ENCODE measurements around the gene SHKBP1.

The SHKBP1 gene

DNA sequence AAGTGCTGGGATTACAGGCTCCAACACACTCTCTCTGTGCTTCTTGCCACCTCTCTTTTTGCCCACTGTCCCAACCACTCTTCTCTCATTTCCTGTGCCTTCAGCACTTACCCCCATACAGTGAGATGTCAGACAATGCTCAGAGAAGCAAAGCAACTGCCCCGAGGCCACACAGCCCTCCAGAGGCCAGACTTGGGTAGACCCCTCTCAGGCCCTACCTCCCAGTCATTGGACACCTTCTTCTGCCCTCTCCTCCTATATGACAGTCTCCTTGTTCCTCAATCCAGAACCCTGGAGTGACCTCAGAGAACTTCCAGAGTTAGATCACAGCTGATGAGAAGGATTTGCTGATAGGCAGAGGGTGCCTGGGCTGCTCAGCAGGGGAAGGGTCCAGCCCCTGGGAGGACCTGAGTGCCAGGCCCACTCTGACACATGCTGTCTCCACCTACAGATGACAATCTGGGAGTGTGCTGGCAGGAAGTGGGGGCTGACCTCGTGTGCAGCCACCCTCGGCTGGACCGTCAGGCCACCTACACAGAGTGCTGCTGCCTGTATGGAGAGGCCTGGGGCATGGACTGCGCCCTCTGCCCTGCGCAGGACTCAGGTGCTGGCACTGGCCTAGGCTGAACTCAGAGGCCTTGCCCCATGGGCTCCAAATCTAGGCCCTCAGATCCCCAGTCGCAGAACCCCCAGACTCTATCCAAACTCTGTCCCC, 48.9 kb downstream of the SHKBP1 start:
- H3K9ac ChIP-seq: peak overlapping the region in 5 of 11 experiments; percentile 0 to 62 (median 19); a peak in 5 of 22 replicates
- H3K9me3 ChIP-seq (replicated peaks in 1 of 11): no peaks in the 10 kb centered on the region
- H3K4me3 ChIP-seq: no peak overlapping the region
- peaks cover 0 to 9% (median 4%) of the 10 kb centered on the region in 10 experiments; a peak in 9 of 20 replicates for H3K4me1 ChIP-seq
- peak overlapping the region in 2 of 11 experiments; percentile 0 to 2; a peak in 1 of 22 replicates for H3K27ac ChIP-seq
- peaks cover 0 to 16% (median 0%) of the 10 kb centered on the region in 11 experiments; a peak in 2 of 22 replicates for H4K20me1 ChIP-seq
- peaks cover 63 to 97% (median 92%) of the 10 kb centered on the region in 11 experiments for H3K36me3 ChIP-seq
- H3K4me2 ChIP-seq: peak overlapping the region in 4 of 11 experiments; percentile 30 to 42 (median 32); a peak in 6 of 22 replicates
- H3K27me3 ChIP-seq: no peaks in the 10 kb centered on the region
- TF ChIP-seq Cebpa-rat (IDR thresholded peaks at IDR 0.05): no peak

GRCh38 chr19:40626918-40627317, 50.2 kb downstream of the SHKBP1 start:
- Histone ChIP-seq H3K9ac (no peak overlapping the region), H3K4me2 (no peak overlapping the region), H3K4me1 (peaks cover 0 to 9% (median 4%) of the 10 kb centered on the region in 10 experiments; a peak in 9 of 20 replicates), H3K27me3 (no peaks in the 10 kb centered on the region), H4K20me1 (peaks cover 0 to 16% (median 0%) of the 10 kb centered on the region in 11 experiments; a peak in 2 of 22 replicates), H3K4me3 (no peak overlapping the region), H3K27ac (no peak overlapping the region), H3K9me3 (replicated peaks in 1 of 11) (no peaks in the 10 kb centered on the region), H3K36me3 (peaks cover 51 to 93% (median 81%) of the 10 kb centered on the region in 11 experiments)
- TF ChIP-seq Cebpa-rat (IDR thresholded peaks at IDR 0.05): no peak

DNA sequence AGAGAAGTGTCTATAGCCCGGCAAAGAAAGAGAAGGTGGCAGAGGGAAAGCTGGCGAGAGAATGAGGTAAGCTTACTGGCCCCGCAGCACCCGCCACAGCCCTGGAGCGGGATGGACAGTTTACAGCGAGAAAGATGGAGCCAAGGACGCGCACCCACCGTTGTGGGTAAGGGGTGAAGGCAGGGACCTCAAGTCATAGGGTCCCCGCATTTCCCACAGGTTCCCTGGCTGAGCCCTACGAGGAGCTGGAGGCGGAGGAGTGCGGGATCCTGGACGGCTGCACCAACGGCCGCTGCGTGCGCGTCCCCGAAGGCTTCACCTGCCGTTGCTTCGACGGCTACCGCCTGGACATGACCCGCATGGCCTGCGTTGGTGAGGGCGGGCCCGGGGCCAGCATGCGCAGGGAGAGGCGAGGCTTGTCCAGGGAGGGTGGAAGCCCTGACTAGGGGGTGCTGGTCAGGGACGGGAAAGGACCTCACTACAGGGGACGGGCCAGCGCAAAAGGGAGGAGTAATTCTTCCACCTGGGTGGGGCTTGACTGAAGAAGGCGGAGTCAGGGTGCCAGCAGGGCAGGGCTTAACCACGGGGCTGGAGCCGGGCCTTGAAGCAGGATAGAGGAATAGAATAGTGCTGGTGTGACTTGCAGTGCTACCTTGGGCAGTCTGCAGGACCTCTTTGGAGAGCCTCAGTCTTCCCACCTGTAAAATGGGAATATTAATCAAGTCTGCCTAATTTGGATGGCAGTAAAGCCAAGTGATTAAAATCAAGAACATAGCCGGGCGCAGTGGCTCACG, 51.0 kb downstream of the SHKBP1 start:
- H3K4me2 ChIP-seq: no peak overlapping the region
- TF ChIP-seq Cebpa-rat (IDR thresholded peaks at IDR 0.05): no peak
- peaks cover 0 to 9% (median 4%) of the 10 kb centered on the region in 10 experiments; a peak in 9 of 20 replicates for H3K4me1 ChIP-seq
- peaks cover 44 to 86% (median 74%) of the 10 kb centered on the region in 11 experiments for H3K36me3 ChIP-seq
- H3K27me3 ChIP-seq: no peaks in the 10 kb centered on the region
- no peak overlapping the region for H3K27ac ChIP-seq
- no peak overlapping the region for H3K4me3 ChIP-seq
- peaks cover 0 to 9% (median 0%) of the 10 kb centered on the region in 11 experiments; a peak in 2 of 22 replicates for H4K20me1 ChIP-seq
- H3K9ac ChIP-seq: no peak overlapping the region
- no peaks in the 10 kb centered on the region for H3K9me3 ChIP-seq (replicated peaks in 1 of 11)

DNA sequence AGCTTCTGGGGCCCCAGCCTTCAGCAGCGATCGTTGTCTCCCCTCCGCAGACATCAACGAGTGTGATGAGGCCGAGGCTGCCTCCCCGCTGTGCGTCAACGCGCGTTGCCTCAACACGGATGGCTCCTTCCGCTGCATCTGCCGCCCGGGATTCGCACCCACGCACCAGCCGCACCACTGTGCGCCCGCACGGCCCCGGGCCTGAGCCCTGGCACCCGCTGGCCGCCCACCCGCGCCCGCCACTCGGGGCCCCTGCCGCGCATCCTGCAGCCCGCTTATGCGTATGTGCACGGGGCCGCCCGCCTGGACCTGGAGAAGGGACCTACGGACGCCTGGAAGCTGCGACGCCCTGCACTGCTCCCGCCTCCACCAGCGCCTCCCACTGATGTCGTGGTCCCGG, 52.7 kb downstream of the SHKBP1 start:
- H4K20me1 ChIP-seq: peaks cover 0 to 7% (median 0%) of the 10 kb centered on the region in 11 experiments; a peak in 1 of 22 replicates
- no peak overlapping the region for H3K9ac ChIP-seq
- H3K4me1 ChIP-seq: peaks cover 0 to 11% (median 7%) of the 10 kb centered on the region in 10 experiments; a peak in 12 of 20 replicates
- H3K27ac ChIP-seq: no peak overlapping the region
- H3K4me3 ChIP-seq: no peak overlapping the region
- no peak for TF ChIP-seq Cebpa-rat (IDR thresholded peaks at IDR 0.05)
- H3K36me3 ChIP-seq: peaks cover 28 to 70% (median 57%) of the 10 kb centered on the region in 11 experiments
- H3K27me3 ChIP-seq: no peaks in the 10 kb centered on the region
- H3K9me3 ChIP-seq (replicated peaks in 1 of 11): no peaks in the 10 kb centered on the region
- no peak overlapping the region for H3K4me2 ChIP-seq

DNA sequence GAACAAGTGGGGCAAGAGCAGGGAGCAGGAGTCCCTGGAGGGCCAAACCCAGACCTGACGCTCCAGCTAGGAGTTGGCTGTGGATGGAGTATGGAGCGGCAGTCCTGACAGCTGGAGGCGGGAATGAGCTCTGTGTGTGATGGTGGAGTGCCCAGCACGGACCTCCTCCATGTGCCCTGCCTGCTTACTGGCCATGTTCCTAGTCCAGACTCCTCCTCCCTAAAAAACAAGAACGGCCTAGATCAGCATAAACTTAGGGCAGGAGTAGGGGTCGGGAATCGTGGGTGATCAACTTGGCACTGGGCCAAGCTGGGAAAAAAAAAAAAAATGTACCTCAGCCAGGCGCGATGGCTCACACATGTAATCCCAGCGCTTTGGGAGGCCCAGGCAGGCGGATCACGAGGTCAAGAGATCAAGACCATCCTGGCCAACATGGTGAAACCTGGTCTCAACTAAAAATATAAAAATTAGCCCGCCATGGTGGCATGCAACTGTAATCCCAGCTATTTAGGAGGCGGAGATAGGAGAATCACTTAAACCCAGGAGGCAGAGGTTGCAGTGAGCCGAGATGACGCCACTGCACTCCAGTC, 54.0 kb downstream of the SHKBP1 start:
- Histone ChIP-seq H3K9me3 (replicated peaks in 1 of 11) (no peaks in the 10 kb centered on the region), H3K27me3 (no peaks in the 10 kb centered on the region), H3K4me1 (peaks cover 0 to 10% (median 3%) of the 10 kb centered on the region in 10 experiments; a peak in 12 of 20 replicates), H3K4me2 (no peak overlapping the region), H3K4me3 (no peak overlapping the region), H3K27ac (no peak overlapping the region), H3K9ac (no peak overlapping the region), H4K20me1 (peaks cover 0 to 4% (median 0%) of the 10 kb centered on the region in 11 experiments; a peak in 1 of 22 replicates), H3K36me3 (peaks cover 27 to 59% (median 49%) of the 10 kb centered on the region in 11 experiments)
- TF ChIP-seq Cebpa-rat (IDR thresholded peaks at IDR 0.05): no peak

DNA sequence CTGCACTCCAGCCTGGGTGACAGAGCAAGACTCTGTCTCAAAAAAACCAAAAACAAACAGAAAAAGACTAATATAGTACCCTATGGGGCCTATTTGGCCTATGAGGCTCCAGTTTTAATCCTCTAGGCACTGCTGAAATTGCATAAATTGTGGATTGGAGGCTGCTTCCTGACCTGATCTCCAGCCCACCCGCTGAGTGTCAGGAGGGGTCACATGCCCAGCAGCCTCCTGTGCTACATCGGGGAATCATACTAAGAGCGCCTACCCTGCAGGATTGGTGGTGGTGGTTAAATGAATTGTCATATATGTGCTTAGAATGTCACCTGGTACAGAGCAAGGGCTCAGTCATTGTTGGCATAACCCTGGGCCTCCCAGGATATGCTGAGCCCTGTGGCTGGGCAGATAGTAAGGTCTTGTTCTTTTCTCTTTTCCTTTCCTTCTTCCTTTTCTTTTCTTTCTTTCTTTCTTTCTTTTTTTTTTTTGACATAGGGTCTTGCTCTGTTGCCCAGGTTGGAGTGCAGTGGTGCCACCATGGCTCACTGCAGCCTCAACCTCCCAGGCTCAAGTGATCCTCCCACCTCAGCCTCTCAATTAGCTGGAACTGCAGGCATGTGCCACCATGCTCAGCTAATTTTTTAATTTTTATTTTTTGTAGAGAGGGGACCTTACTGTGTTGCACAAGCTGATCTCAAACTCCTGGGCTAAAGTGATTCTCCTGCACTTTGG, 55.8 kb downstream of the SHKBP1 start:
- no peak overlapping the region for H3K4me3 ChIP-seq
- no peak overlapping the region for H3K27ac ChIP-seq
- H3K4me2 ChIP-seq: no peak overlapping the region
- peaks cover 0 to 9% (median 0%) of the 10 kb centered on the region in 10 experiments; a peak in 3 of 20 replicates for H3K4me1 ChIP-seq
- H3K27me3 ChIP-seq: no peaks in the 10 kb centered on the region
- no peak overlapping the region for H3K9ac ChIP-seq
- no peaks in the 10 kb centered on the region for H3K9me3 ChIP-seq (replicated peaks in 1 of 11)
- TF ChIP-seq Cebpa-rat (IDR thresholded peaks at IDR 0.05): no peak
- no peaks in the 10 kb centered on the region for H4K20me1 ChIP-seq
- peaks cover 14 to 41% (median 31%) of the 10 kb centered on the region in 11 experiments for H3K36me3 ChIP-seq

DNA sequence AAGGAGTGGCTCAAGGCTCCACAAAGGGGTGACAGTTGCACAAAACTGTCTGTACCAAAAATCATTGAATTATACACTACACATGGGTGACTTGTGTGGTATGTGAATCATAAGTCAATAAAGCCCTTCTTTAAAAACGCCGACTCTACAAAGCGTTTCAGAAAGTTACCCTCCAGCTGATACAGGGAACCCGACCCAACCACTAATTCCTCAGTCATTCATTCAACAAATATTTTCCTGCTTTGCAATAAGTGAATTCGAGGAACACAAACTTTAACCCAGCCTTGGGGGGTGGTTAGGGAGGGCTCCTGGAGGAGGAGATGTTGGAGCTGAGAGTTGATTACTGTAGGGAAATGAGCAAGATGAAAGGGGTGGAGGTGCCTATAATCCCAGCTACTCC, 56.5 kb downstream of the SHKBP1 start:
- Histone ChIP-seq H3K4me2 (no peak overlapping the region), H3K4me3 (no peak overlapping the region), H3K4me1 (peaks cover 0 to 9% (median 0%) of the 10 kb centered on the region in 10 experiments; a peak in 3 of 20 replicates), H3K9me3 (replicated peaks in 1 of 11) (no peaks in the 10 kb centered on the region), H3K27me3 (no peaks in the 10 kb centered on the region), H4K20me1 (no peaks in the 10 kb centered on the region), H3K36me3 (peaks cover 9 to 34% (median 24%) of the 10 kb centered on the region in 11 experiments), H3K9ac (no peak overlapping the region), H3K27ac (no peak overlapping the region)
- no peak for TF ChIP-seq Cebpa-rat (IDR thresholded peaks at IDR 0.05)

DNA sequence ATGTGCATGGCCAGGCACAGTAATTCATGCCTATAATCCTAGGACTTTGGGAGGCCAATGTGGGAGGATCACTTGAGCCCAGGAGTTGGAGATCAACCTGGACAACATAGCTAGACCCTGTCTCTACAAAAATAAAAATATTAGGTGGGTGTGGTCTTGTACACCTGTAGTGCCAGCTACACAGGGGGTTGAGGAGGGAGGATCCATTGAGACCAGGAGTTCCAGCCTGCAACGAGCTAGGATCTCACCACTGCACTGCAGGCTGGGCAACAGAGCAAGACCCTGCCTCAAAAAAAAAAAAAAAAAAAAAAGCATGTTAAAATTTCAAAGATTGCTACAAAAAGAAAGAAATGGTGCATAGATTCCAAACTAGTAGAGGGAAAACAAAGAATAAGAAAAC, 61.7 kb downstream of the SHKBP1 start:
- H3K36me3 ChIP-seq: no peaks in the 10 kb centered on the region
- no peak overlapping the region for H3K4me3 ChIP-seq
- H3K9me3 ChIP-seq (replicated peaks in 1 of 11): no peaks in the 10 kb centered on the region
- H3K9ac ChIP-seq: no peak overlapping the region
- no peak overlapping the region for H3K27ac ChIP-seq
- TF ChIP-seq Cebpa-rat (IDR thresholded peaks at IDR 0.05): no peak
- no peaks in the 10 kb centered on the region for H4K20me1 ChIP-seq
- H3K27me3 ChIP-seq: no peaks in the 10 kb centered on the region
- no peak overlapping the region for H3K4me2 ChIP-seq
- peaks cover 12 to 39% (median 22%) of the 10 kb centered on the region in 10 experiments for H3K4me1 ChIP-seq

Data from BLaER1 treated with 17β-estradiol and CSF1 and Interleukin-3, amounts not matched to agents 10 nM and 100 nM (cell line).